ENCODE data around the gene CAMK2G.

Gene CAMK2G

GRCh38 chr10:73865459-73866442 lies 8.6 kb downstream of the CAMK2G start:
- TF ChIP-seq CTCF (IDR thresholded peaks at IDR 0.05; ENCODE audit: borderline replicate concordance, insufficient read depth, low read depth, low read length): no peak
- H3K4me3 ChIP-seq (ENCODE audit: low read depth, low read length): peak overlapping the region; percentile 37

GRCh38 chr10:73865107-73865458 lies 9.3 kb downstream of the CAMK2G start:
- H3K4me3 ChIP-seq (ENCODE audit: low read depth, low read length): peak overlapping the region; percentile 37
- TF ChIP-seq CTCF (IDR thresholded peaks at IDR 0.05; ENCODE audit: borderline replicate concordance, insufficient read depth, low read depth, low read length): no peak

GRCh38 chr10:73864229-73864628 lies 10.1 kb downstream of the CAMK2G start:
- TF ChIP-seq CTCF (IDR thresholded peaks at IDR 0.05; ENCODE audit: borderline replicate concordance, insufficient read depth, low read depth, low read length): no peak
- no peak overlapping the region for H3K4me3 ChIP-seq (ENCODE audit: low read depth, low read length)

- H3K4me3 ChIP-seq (ENCODE audit: low read depth, low read length): no peak overlapping the region
- TF ChIP-seq CTCF (IDR thresholded peaks at IDR 0.05; ENCODE audit: borderline replicate concordance, insufficient read depth, low read depth, low read length): no peak
Observed at GRCh38 chr10:73863039-73863817, 11.1 kb downstream of the CAMK2G start.

- TF ChIP-seq CTCF (IDR thresholded peaks at IDR 0.05; ENCODE audit: borderline replicate concordance, insufficient read depth, low read depth, low read length): no peak
- no peak overlapping the region for H3K4me3 ChIP-seq (ENCODE audit: low read depth, low read length)
Observed at GRCh38 chr10:73862011-73862410, 12.3 kb downstream of the CAMK2G start.

GRCh38 chr10:73859784-73860491 lies 14.4 kb downstream of the CAMK2G start:
- H3K4me3 ChIP-seq (ENCODE audit: low read depth, low read length): no peak overlapping the region
- no peak for TF ChIP-seq CTCF (IDR thresholded peaks at IDR 0.05; ENCODE audit: borderline replicate concordance, insufficient read depth, low read depth, low read length)
